GM19193 (cell line): Measurements from ENCODE around the gene U2AF1L4.

Experiments
- POLR2A ChIP-seq: IDR thresholded peaks from 4 replicates; pipeline ENCODE4 v1.6.1; 2011; ENCODE audit not compliant: insufficient read depth, insufficient read length; ENCODE audit errors: extremely low read depth

U2AF1L4 gene

DNA sequence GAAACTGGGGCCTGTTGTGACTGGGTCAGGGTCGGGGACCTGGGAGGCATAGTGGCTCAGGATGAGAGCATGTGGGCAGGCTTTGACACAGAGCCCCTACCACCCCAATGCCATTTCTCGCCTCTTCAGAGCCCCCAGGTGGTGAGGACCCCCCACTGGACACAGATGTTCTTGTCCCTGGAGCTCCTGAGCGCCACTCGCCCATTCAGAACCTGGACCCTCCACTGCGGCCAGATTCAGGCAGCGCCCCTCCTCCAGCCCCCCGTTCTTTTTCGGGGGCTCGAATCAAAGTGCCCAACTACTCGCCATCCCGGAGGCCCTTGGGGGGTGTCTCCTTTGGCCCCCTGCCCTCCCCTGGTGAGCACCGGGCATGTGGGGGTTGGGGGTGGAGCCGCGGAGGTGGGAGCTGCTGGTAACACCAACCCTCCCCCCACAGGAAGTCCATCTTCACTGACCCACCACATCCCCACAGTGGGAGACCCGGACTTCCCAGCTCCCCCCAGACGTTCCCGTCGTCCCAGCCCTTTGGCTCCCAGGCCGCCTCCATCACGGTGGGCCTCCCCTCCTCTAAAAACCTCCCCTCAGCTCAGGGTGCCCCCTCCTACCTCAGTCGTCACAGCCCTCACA is 13.3 kb downstream of the U2AF1L4 start:
- TF ChIP-seq POLR2A = no peak

DNA sequence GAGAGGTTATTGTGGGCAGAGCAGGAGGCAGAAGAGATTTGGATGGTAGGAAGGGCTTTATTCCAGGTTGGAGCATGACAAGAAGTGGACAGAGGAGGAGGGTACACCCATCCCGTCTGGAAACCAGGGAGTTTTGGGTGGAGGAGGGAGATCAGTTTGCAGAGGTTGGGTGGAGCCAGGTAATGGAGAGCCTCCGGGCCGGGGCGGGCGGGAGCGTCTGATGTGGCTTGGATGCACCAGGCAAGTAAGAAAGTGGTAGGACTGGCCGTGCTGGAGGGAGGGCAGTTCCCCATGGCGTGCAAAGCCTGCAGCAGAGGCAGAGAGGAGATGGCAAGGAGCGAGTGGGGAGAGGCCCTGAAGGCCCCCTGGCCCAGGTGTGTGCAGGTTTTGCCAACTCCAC is 13.9 kb downstream of the U2AF1L4 start:
- TF ChIP-seq POLR2A = no peak

DNA sequence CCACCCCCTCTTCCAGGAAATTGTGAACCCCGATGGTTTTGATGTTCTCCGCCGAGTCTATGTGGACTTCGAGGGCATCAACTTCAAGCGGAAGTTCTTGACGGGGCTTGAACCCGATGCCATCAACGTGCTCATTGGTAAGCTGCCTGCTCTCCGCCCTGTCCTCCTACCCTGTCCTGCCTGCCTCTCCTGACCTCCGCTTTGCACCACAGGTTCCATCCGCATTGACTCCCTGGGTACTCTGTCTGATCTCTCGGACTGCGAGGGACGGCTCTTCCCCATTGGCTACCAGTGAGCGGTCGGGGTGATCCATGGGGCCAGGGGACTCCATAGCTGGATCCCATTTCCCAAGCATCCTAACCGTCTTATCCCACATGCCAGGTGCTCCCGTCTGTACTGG is 14.9 kb downstream of the U2AF1L4 start:
- no peak for TF ChIP-seq POLR2A

GRCh38 chr19:35729763-35730162 is 15.5 kb downstream of the U2AF1L4 start:
- no peak for TF ChIP-seq POLR2A

- no peak for TF ChIP-seq POLR2A
These were observed 16.2 kb downstream of the U2AF1L4 start for GRCh38 chr19:35729021-35729420.

DNA sequence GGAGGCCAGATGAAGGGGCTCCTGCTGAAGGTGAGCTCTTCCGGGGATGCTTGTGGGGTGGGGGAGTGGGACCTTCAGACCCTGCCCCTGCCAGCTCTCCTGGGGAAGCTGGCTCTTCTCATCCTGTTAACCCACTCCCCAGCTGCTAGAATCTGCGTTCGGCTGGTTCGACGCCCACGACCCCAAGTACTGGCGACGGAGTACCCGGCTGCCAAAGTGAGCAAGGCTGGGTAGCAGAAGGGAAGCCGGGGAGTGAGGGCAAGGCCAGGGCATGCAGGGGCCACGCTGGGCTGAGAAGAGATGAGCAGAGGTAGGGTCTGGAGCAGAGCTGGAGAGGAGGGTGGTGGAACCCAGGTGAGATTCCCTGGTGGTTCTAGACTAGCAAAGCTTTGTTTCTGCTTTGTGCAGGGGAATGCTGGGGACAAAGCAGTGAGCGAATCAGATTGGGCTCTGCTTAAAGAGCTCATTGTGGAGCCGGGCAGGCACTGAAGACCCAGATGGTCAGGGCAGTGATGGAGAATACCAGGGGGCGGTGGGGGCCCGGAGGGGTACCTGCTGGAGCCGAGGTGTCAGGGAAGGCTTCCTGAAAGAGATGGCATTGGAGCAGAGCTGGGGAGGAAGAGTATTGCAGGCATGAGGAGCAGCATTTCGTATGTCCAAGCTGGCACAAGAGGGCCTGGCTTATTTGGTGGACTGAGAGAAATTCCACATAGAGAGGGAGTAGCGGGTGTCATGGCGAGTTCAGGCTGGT is 17.1 kb downstream of the U2AF1L4 start:
- no peak for TF ChIP-seq POLR2A

GRCh38 chr19:35727053-35727955 is 17.9 kb downstream of the U2AF1L4 start:
- TF ChIP-seq POLR2A = no peak

DNA sequence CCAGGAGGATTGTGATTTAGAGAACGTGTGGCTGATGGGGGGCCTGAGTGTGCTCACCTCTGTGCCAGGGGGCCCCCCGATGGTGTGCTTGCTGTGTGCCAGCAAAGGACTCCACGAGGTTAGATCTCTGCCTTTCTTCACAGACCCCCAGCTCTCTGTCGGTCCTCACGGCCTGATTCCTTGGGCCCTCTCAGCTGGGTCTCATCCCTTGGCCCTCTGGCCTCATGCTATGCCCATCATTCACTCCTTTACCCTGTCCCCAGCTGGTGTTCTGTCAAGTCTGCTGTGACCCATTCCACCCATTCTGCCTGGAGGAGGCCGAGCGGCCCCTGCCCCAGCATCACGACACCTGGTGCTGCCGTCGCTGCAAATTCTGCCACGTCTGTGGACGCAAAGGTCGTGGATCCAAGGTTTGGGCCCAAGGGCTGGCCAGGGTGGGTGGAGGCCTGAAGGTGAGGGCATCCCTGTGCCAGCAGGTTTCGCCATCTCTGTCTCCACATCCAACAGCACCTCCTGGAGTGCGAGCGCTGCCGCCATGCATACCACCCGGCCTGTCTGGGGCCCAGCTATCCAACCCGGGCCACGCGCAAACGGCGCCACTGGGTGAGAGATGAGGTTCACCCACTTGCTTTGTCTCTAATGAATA is 19.9 kb downstream of the U2AF1L4 start:
- TF ChIP-seq POLR2A = no peak

DNA sequence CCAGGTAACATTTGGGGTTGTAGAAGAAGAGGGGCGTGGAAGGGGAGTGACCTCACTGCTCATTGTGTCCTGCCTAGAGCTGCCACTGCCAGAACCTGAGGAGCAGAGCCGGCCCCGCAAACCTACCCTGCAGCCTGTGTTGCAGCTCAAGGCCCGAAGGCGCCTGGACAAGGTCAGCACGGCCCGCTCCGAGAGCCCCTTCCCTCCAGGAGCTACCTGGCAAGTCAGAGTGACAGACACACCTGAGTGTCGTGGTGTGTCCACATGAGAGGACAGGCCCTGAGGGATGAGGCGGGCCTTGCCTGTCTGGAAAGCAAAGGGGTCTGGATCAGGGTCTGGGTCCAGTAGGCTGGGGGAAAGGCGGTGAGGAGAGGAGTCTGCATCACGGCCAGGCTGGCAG is 20.7 kb downstream of the U2AF1L4 start:
- no peak for TF ChIP-seq POLR2A

DNA sequence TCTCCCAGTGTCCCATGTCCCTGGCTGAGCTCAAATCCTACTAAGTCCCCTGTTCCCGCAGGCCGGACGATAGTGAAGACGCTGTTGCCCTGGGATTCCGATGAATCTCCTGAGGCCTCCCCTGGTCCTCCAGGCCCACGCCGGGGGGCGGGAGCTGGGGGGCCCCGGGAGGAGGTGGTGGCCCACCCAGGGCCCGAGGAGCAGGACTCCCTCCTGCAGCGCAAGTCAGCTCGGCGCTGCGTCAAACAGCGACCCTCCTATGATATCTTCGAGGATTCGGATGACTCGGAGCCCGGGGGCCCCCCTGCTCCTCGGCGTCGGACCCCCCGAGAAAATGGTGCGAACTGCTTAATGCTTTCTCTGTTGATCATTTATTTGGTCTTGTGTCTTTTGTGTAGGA is 21.5 kb downstream of the U2AF1L4 start:
- TF ChIP-seq POLR2A = no peak

DNA sequence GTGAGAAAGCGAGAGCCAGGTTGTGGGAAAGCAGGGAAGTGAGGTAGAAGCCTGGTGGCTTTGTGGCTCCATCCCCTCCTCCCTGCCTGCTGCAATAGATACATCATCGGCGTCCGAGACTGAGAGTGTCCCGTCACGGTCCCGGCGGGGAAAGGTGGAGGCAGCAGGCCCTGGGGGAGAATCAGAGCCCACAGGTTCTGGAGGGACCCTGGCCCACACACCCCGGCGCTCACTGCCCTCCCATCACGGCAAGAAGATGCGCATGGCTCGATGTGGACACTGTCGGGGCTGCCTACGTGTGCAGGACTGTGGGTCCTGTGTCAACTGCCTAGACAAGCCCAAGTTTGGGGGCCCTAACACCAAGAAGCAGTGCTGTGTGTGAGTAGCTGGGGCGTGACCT is 22.3 kb downstream of the U2AF1L4 start:
- TF ChIP-seq POLR2A = peak; percentile 16

- no peak for TF ChIP-seq POLR2A
These were observed 22.8 kb downstream of the U2AF1L4 start for GRCh38 chr19:35722461-35722860.

GRCh38 chr19:35721374-35721773 is 23.8 kb downstream of the U2AF1L4 start:
- peak; percentile 28 for TF ChIP-seq POLR2A

DNA sequence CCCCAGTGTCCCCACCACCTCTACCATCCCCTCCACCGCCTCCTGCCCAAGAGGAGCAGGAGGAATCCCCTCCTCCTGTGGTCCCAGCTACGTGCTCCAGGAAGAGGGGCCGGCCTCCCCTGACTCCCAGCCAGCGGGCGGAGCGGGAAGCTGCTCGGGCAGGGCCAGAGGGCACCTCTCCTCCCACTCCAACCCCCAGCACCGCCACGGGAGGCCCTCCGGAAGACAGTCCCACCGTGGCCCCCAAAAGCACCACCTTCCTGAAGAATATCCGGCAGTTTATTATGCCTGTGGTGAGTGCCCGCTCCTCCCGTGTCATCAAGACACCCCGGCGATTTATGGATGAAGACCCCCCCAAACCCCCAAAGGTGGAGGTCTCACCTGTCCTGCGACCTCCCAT is 24.6 kb downstream of the U2AF1L4 start:
- TF ChIP-seq POLR2A = peak; percentile 21

- no peak for TF ChIP-seq POLR2A
These were observed 25.1 kb downstream of the U2AF1L4 start for GRCh38 chr19:35720163-35720524.
